GM13976 (cell line): Measurements from ENCODE around the gene PYY.

Experiments used
- DNase-seq: peaks from one replicate; pipeline ENCODE4 v3.0.0; 2012; ENCODE audit warnings: low spot score
- CTCF ChIP-seq: IDR thresholded peaks from 2 replicates; pipeline ENCODE4 v1.5.1; 2012; ENCODE audit warnings: borderline replicate concordance, mild to moderate bottlenecking; ENCODE audit not compliant: insufficient read depth; ENCODE audit errors: extremely low read depth, missing control alignments, control extremely low read depth
- in situ Hi-C: fragments of 300-500 bp; cut with MboI; formaldehyde crosslinking; loops from one replicate; pipeline ENCODE4 v1.12.0; 2022; ENCODE audit warnings: low sequenced_read_pairs, mixed read lengths, inconsistent platforms; ENCODE audit not compliant: unreplicated experiment

Gene PYY

GRCh38 chr17:43936434-43936833 lies 17.3 kb downstream of the PYY start:
- TF ChIP-seq CTCF, result no peak
- in situ Hi-C loops, result loop anchor here (25.0 kb wide), 1 partner anchor 226 kb away; the partner anchor contains the start of gene ASB16
- DNase-seq, result no peak

- DNase-seq, result no peak
- in situ Hi-C loops, result loop anchor here (25.0 kb wide), 1 partner anchor 226 kb away; the partner anchor contains the start of gene ASB16
- TF ChIP-seq CTCF, result no peak
Measured at GRCh38 chr17:43935926-43936261, 17.8 kb downstream of the PYY start.

GRCh38 chr17:43935204-43935925 lies 18.4 kb downstream of the PYY start:
- no peak for DNase-seq
- in situ Hi-C loops, result loop anchor here (25.0 kb wide), 1 partner anchor 227 kb away; the partner anchor contains the start of gene ASB16
- no peak for TF ChIP-seq CTCF

- in situ Hi-C loops, result loop anchor here (25.0 kb wide), 1 partner anchor 229 kb away; the partner anchor contains the start of gene ASB16
- DNase-seq, result no peak
- TF ChIP-seq CTCF, result no peak
Measured at GRCh38 chr17:43932923-43933322, 20.8 kb downstream of the PYY start.

GRCh38 chr17:43932357-43932756 lies 21.4 kb downstream of the PYY start:
- in situ Hi-C loops, result loop anchor here (25.0 kb wide), 1 partner anchor 230 kb away; the partner anchor contains the start of gene ASB16
- no peak for TF ChIP-seq CTCF
- DNase-seq, result no peak

- no peak for TF ChIP-seq CTCF
- no peak for DNase-seq
- in situ Hi-C loops, result loop anchor here (25.0 kb wide), 1 partner anchor 231 kb away; the partner anchor contains the start of gene ASB16
Measured at GRCh38 chr17:43931062-43931571, 22.6 kb downstream of the PYY start.
